Osteoblast (primary cell): Measurements from ENCODE around the gene AGTRAP. TPM values are rescaled to one million over a fixed set of nuclear protein-coding genes. Genes with fewer than 3 reads are reported as not detected.

Source experiments
- DNase-seq: peaks from one replicate; pipeline ENCODE4 v3.0.0; 2011; ENCODE audit warnings: low spot score, mixed read lengths; ENCODE audit not compliant: insufficient read length; ENCODE audit errors: missing footprints
- H2AFZ ChIP-seq: 2 replicates; pipeline ENCODE4 v1.6.0; 2011; ENCODE audit warnings: mild to moderate bottlenecking, low read length
- H3K27ac ChIP-seq: 2 replicates; pipeline ENCODE4 v1.5.1; 2011; ENCODE audit warnings: mild to moderate bottlenecking, low read depth, low read length, moderate library complexity
- H3K27me3 ChIP-seq: 2 replicates; pipeline ENCODE4 v1.6.0; 2012; ENCODE audit warnings: mild to moderate bottlenecking, control low read depth, inconsistent platforms, low read length, moderate library complexity; ENCODE audit not compliant: insufficient read depth
- H3K36me3 ChIP-seq: 2 replicates; pipeline ENCODE4 v1.5.1; 2011; ENCODE audit warnings: mild to moderate bottlenecking, low read length, control low read depth, moderate library complexity; ENCODE audit not compliant: insufficient read depth
- H3K4me1 ChIP-seq: 2 replicates; pipeline ENCODE4 v1.5.1; 2011; ENCODE audit warnings: mild to moderate bottlenecking, low read length, control low read depth, moderate library complexity; ENCODE audit not compliant: insufficient read depth
- H3K4me2 ChIP-seq: 2 replicates; pipeline ENCODE4 v1.6.0; 2011; ENCODE audit warnings: mild to moderate bottlenecking, low read length; ENCODE audit not compliant: insufficient read depth
- H3K4me3 ChIP-seq: fragments of 200-600 bp; sonication (generic); 3 replicates; pipeline ENCODE4 v1.5.1; 2012; ENCODE audit warnings: mild to moderate bottlenecking, low read length, inconsistent platforms; ENCODE audit not compliant: insufficient read depth
- H3K79me2 ChIP-seq: 2 replicates; pipeline ENCODE4 v1.6.0; 2012; ENCODE audit warnings: mild to moderate bottlenecking, low read length, control low read depth, inconsistent platforms; ENCODE audit not compliant: insufficient read depth
- H3K9me3 ChIP-seq: 2 replicates; pipeline ENCODE4 v1.5.1; 2011; ENCODE audit warnings: low read depth, low read length, control low read depth
- H4K20me1 ChIP-seq: 2 replicates; pipeline ENCODE4 v1.6.0; 2012; ENCODE audit warnings: mild to moderate bottlenecking, low read length, control low read depth; ENCODE audit not compliant: insufficient read depth
- CTCF ChIP-seq: IDR thresholded peaks from 2 replicates; pipeline ENCODE4 v1.5.1; 2011; ENCODE audit warnings: mild to moderate bottlenecking, low read depth, low read length, moderate library complexity; ENCODE audit errors: extremely low read depth
- total RNA-seq: library from RNA; depleted of rRNA; stranded (reverse); fragments of >200 nt; gene quantifications from 2 replicates; pipeline ENCODE4 v1.2.3, GENCODE V29; 2012

Gene AGTRAP
- total RNA-seq, 1 donor: 56.5 TPM

- Histone ChIP-seq H3K27me3 (peaks cover 10% of the 10 kb centered on the region), H3K79me2 (no peaks in the 10 kb centered on the region), H4K20me1 (no peaks in the 10 kb centered on the region), H3K4me3 (no peak overlapping the region), H3K36me3 (no peaks in the 10 kb centered on the region), H3K9me3 (no peaks in the 10 kb centered on the region), H3K27ac (no peak overlapping the region), H3K4me2 (no peak overlapping the region), H2AFZ (no peak overlapping the region), H3K4me1 (peaks cover 9% of the 10 kb centered on the region)
- no peak for TF ChIP-seq CTCF
- peak; percentile 23 for DNase-seq
These were observed 7.7 kb upstream of the AGTRAP start for GRCh38 chr1:11728126-11728806.

GRCh38 chr1:11729155-11729497 is 6.8 kb upstream of the AGTRAP start:
- peak; percentile 17 for DNase-seq
- no peak for TF ChIP-seq CTCF
- Histone ChIP-seq H2AFZ (no peak overlapping the region), H3K4me2 (no peak overlapping the region), H3K27ac (no peak overlapping the region), H3K79me2 (no peaks in the 10 kb centered on the region), H3K4me1 (peaks cover 9% of the 10 kb centered on the region), H3K36me3 (no peaks in the 10 kb centered on the region), H4K20me1 (no peaks in the 10 kb centered on the region), H3K9me3 (no peaks in the 10 kb centered on the region), H3K27me3 (peaks cover 8% of the 10 kb centered on the region), H3K4me3 (no peak overlapping the region)

- peak overlapping the region; percentile 22 for H2AFZ ChIP-seq
- peak; percentile 52 for DNase-seq
- H3K27me3 ChIP-seq: peaks cover 1% of the 10 kb centered on the region
- H3K4me1 ChIP-seq: peaks cover 9% of the 10 kb centered on the region
- H3K4me2 ChIP-seq: no peak overlapping the region
- H4K20me1 ChIP-seq: no peaks in the 10 kb centered on the region
- H3K36me3 ChIP-seq: no peaks in the 10 kb centered on the region
- H3K27ac ChIP-seq: no peak overlapping the region
- H3K4me3 ChIP-seq: no peak overlapping the region
- H3K79me2 ChIP-seq: no peaks in the 10 kb centered on the region
- H3K9me3 ChIP-seq: no peaks in the 10 kb centered on the region
- no peak for TF ChIP-seq CTCF
These were observed 6.2 kb upstream of the AGTRAP start for GRCh38 chr1:11729498-11730428.

GRCh38 chr1:11730429-11730891 is 5.5 kb upstream of the AGTRAP start:
- no peak for TF ChIP-seq CTCF
- Histone ChIP-seq H3K4me2 (peak overlapping the region; percentile 30), H2AFZ (peak overlapping the region; percentile 92), H3K27me3 (no peaks in the 10 kb centered on the region), H3K4me3 (no peak overlapping the region), H3K36me3 (no peaks in the 10 kb centered on the region), H3K9me3 (no peaks in the 10 kb centered on the region), H3K27ac (no peak overlapping the region), H4K20me1 (no peaks in the 10 kb centered on the region), H3K4me1 (peaks cover 9% of the 10 kb centered on the region), H3K79me2 (no peaks in the 10 kb centered on the region)
- DNase-seq: peak; percentile 64
